HG03103 (cell line): Measurements from ENCODE around the gene BAG5.
"Not testable (repeated sequence)": the region's sequence is repeated elsewhere in the genome, so short reads cannot be mapped to it uniquely, and the experiment has no call there.

Source experiments
- ATAC-seq: cut with Tn5 transposase; IDR thresholded peaks from one replicate; pipeline ENCODE4 v1.9.1; 2021; ENCODE audit warnings: low read depth; ENCODE audit not compliant: unreplicated experiment

BAG5 gene

GRCh38 chr14:103525430-103526246 lies 36.8 kb downstream of the BAG5 start:
- not testable (repeated sequence) for ATAC-seq

- ATAC-seq = no peak
Measured at GRCh38 chr14:103524002-103524935, 38.2 kb downstream of the BAG5 start.

- no peak for ATAC-seq
Measured at GRCh38 chr14:103523575-103523954, 38.9 kb downstream of the BAG5 start.

- no peak for ATAC-seq
Measured at GRCh38 chr14:103522649-103523574, 39.5 kb downstream of the BAG5 start, which contains the start of gene CKB. TSS of gene CKB (minus strand) at chr14:103522830. CDS start at chr14:103522493, 337 bp downstream.

- ATAC-seq = no peak
Measured at GRCh38 chr14:103521951-103522563, 40.4 kb downstream of the BAG5 start.

GRCh38 chr14:103521438-103521950 lies 41.0 kb downstream of the BAG5 start:
- ATAC-seq = no peak

- ATAC-seq = peak; percentile 35
Measured at GRCh38 chr14:103520657-103521437, 41.6 kb downstream of the BAG5 start.

GRCh38 chr14:103520269-103520656 lies 42.2 kb downstream of the BAG5 start:
- ATAC-seq = no peak

GRCh38 chr14:103519837-103520212 lies 42.6 kb downstream of the BAG5 start:
- no peak for ATAC-seq

- ATAC-seq = no peak
Measured at GRCh38 chr14:103519043-103519836, 43.2 kb downstream of the BAG5 start.

- no peak for ATAC-seq
Measured at GRCh38 chr14:103518422-103519042, 43.9 kb downstream of the BAG5 start.

- ATAC-seq = no peak
Measured at GRCh38 chr14:103517721-103518421, 44.6 kb downstream of the BAG5 start.

GRCh38 chr14:103517174-103517566 lies 45.3 kb downstream of the BAG5 start:
- no peak for ATAC-seq

GRCh38 chr14:103516426-103517173 lies 45.9 kb downstream of the BAG5 start:
- no peak for ATAC-seq

- ATAC-seq = no peak
Measured at GRCh38 chr14:103514596-103515421, 47.6 kb downstream of the BAG5 start.
